Measurements from ENCODE around the gene LMBRD2. TPM values are rescaled to one million over a fixed set of nuclear protein-coding genes. Genes with fewer than 3 reads are reported as not detected.

LMBRD2 gene
- total and polyA plus RNA-seq, 2 donors (not counting 1 experiment from before 2014, with no cell fraction given), result 7.2 to 19.8 TPM

GRCh38 chr5:36049949-36050348, 101.7 kb downstream of the LMBRD2 start:
- no peaks in the 10 kb centered on the region for H3K27me3 ChIP-seq (ENCODE audit: control insufficient read depth, insufficient read depth, low read length)
- DNase-seq (ENCODE audit: low read depth in 2 of 2), result no peak
- no peaks in the 10 kb centered on the region for H4K20me1 ChIP-seq (ENCODE audit: control insufficient read depth, extremely low read depth, insufficient read depth, low read length)
- no peak overlapping the region for H2AFZ ChIP-seq (ENCODE audit: low read length)
- no peak overlapping the region for H3K4me2 ChIP-seq (ENCODE audit: extremely low read depth, insufficient read depth, low read length)
- no peaks in the 10 kb centered on the region for H3K79me2 ChIP-seq (ENCODE audit: control insufficient read depth, insufficient read depth, low read length)
- no peaks in the 10 kb centered on the region for H3K4me1 ChIP-seq (ENCODE audit: control insufficient read depth, extremely low read depth, insufficient read depth, low read length)
- no peak overlapping the region for H3K9ac ChIP-seq (ENCODE audit: insufficient read depth, low read length)
- H3K4me3 ChIP-seq (replicated peaks in 1 of 4; ENCODE audit: control extremely low read depth in 1 of 4, insufficient read depth in 1 of 4, low read depth in 3 of 4, low read length in 4 of 4), result no peak overlapping the region
- TF ChIP-seq EZH2 (IDR thresholded peaks at IDR 0.05; ENCODE audit: low read length, missing control alignments) (no peak), CTCF (conservative IDR thresholded peaks at IDR 0.05 in 1 of 2, IDR thresholded peaks at IDR 0.05 in 1 of 2; ENCODE audit: low read depth in 1 of 2, low read length in 2 of 2) (no peak)
- no peak overlapping the region for H3K27ac ChIP-seq (ENCODE audit: insufficient read depth, low read length)
- no peaks in the 10 kb centered on the region for H3K9me3 ChIP-seq (ENCODE audit: control insufficient read depth, insufficient read depth, low read depth, low read length)
- no peaks in the 10 kb centered on the region for H3K36me3 ChIP-seq (ENCODE audit: control insufficient read depth, insufficient read depth, low read length)

Other genes starting within 250 kb of the LMBRD2 start
- 0.33 TPM in 1 of 2 replicates, not detected in the other for gene CAPSL, start 213.3 kb downstream of the LMBRD2 start, total RNA-seq
- 0.73 and 0.96 TPM in 2 replicates for gene CAPSL, start 213.3 kb downstream of the LMBRD2 start, polyA plus RNA-seq
- gene UGT3A1, start 160.5 kb downstream of the LMBRD2 start, total RNA-seq, result not detected in 2 replicates
- gene UGT3A1, start 160.5 kb downstream of the LMBRD2 start, polyA plus RNA-seq, result not detected in 2 replicates
- gene UGT3A2, start 85.0 kb downstream of the LMBRD2 start, total RNA-seq, result not detected in 2 replicates
- not detected in 2 replicates for gene UGT3A2, start 85.0 kb downstream of the LMBRD2 start, polyA plus RNA-seq
- 10.6 and 11.0 TPM in 2 replicates for gene SKP2, start 224 bp upstream of the LMBRD2 start, total RNA-seq
- gene SKP2, start 224 bp upstream of the LMBRD2 start, polyA plus RNA-seq, result 22.4 and 30.8 TPM in 2 replicates
- gene NADK2, start 90.0 kb upstream of the LMBRD2 start, total RNA-seq, result 24.4 and 26.9 TPM in 2 replicates
- gene NADK2, start 90.0 kb upstream of the LMBRD2 start, polyA plus RNA-seq, result 11.5 and 11.6 TPM in 2 replicates
- gene RANBP3L, start 150.0 kb upstream of the LMBRD2 start, total RNA-seq, result under 0.01 TPM in 1 of 2 replicates, not detected in the other
- gene RANBP3L, start 150.0 kb upstream of the LMBRD2 start, polyA plus RNA-seq, result 0.03 and 0.09 TPM in 2 replicates

All from fibroblast of lung (primary cell).